CD4-positive, alpha-beta T cell treated with Interleukin-17A for 1 hour (primary cell): ENCODE measurements around the gene MEGF10.

Experiments used
- DNase-seq: peaks from one replicate; pipeline ENCODE4 v3.0.0-alpha.2; 2020

The MEGF10 gene

DNA sequence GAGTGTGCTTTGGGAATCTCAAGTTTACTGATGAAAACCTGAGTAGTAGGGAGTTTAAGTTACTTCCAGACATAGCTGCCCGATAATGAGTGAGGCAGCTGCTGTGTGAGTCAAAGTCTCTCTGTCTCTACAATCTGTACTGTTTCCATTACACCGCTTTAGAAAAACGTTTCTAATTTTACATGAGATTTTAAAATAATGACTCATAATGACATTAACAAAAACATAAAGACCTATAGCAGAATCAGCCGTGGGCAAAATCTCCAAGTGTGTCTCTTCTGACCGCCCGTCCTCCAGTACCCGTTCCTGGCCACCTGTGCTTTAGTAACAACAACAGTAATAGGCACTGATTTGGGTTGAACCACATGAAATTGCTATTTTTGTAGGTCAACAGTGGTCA lies 157.2 kb downstream of the MEGF10 start:
- no peak for DNase-seq

- no peak for DNase-seq
Observed at GRCh38 chr5:127450046-127450445, 159.4 kb downstream of the MEGF10 start.

DNA sequence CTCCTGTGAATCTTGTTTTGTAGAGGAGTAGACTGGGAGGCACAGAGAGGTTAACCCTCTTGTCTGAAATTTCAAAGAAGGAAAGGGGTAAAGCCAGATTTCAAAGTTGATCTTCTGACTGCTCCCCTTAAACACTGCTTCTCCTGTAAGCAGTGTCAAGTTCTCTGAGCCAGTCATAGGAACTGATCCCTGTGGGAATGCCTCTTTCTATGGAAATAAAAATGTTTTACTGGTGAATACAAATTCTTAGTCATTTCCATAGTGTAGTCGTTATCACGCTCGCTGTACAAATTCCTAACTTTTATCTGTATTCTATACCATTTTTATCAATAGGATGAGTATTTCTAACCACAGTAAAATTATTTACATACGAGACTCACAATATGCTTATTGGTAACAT lies 160.5 kb downstream of the MEGF10 start:
- DNase-seq: no peak

GRCh38 chr5:127452626-127453025 lies 162.0 kb downstream of the MEGF10 start:
- no peak for DNase-seq

GRCh38 chr5:127471211-127471610 lies 180.6 kb downstream of the MEGF10 start:
- DNase-seq: no peak

DNA sequence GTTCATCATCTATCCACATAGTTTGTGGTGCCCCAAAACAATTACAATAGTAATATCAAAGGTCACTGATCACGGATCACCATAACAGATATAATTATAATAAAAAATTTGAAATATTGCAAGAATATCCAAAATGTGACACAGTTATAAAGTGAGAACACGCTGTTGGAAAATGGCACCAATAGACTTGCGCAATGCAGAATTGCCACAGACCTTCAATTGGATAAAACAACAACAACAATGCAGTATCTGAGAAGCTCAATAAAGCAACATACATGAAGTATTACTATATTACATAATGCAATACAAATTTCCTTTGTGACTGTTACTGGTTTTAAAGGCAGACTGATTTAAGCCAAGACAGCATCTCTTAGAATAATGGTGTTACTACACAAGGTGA lies 182.1 kb downstream of the MEGF10 start:
- no peak for DNase-seq

- DNase-seq: no peak
Observed at GRCh38 chr5:127486471-127486870, 195.9 kb downstream of the MEGF10 start.

DNA sequence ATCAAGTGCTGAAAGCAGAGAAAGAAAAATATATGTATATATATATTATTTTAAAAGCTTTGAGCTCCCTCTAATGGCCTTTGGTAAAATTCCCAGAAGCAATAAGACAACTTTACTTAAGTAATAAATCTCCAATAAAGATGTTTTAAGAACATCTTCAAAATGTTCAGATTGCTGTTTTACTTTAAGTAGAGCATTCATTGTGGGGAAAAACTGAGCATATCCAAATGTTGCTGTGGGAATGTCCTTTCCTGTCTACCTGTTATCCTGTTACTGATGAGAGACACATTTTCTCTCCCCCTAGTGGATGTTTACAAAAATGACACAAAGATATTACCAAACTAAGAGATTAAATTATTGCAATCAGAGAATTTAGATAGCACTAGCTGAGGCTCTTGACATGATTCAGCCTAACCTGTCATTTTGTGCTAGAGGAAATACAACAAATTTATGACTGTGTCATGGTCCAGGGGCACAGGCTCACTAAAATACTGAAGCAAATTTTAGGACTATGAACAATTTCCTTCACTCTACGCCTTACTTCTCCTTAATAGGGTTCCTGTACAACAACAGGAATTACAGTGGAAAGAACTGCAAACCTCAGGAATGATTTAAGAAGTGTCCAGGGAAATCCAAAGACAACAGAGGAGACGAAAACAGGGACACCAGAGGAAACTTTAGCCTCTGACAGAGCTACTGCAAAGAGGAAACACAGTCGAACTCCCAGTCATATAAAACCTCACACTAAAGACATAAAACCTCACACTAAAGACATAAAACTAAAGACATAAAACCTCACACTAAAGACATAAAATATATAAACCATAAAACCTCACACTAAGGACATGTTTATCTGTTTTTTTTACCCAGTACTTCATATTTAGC lies 202.5 kb downstream of the MEGF10 start:
- peak; percentile 39 for DNase-seq

- no peak for DNase-seq
Observed at GRCh38 chr5:127498548-127498947, 208.0 kb downstream of the MEGF10 start.

GRCh38 chr5:127505905-127506304 lies 215.3 kb downstream of the MEGF10 start:
- no peak for DNase-seq

GRCh38 chr5:127506616-127507015 lies 216.0 kb downstream of the MEGF10 start:
- DNase-seq: no peak

GRCh38 chr5:127508644-127509373 lies 218.2 kb downstream of the MEGF10 start:
- no peak for DNase-seq
